ENCODE data around the gene PLA2G5. TPM values are rescaled to one million over a fixed set of nuclear protein-coding genes. Genes with fewer than 3 reads are reported as not detected.

The PLA2G5 gene
- total and polyA plus RNA-seq, 2 of the 4 experiments (the other 2 are of a cell fraction), result not detected

DNA sequence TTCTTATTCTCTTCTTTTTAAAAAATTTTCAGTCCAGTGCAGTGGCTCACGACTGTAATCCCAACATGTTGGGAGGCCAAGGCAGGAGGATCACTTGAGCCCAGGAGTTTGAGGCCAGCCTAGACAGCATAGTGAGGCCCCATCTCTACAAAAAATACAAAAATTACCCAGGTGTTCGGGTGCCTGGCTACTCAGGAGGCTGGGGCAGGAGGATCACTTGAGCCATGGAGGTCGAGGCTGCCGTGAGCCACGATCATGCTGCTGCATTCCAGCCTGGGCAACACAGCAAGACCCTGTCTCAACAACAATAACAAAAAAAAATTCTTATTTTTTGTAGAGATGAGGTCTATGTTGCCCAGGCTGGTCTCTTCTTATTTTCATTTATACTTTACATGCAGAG lies 41.5 kb downstream of the PLA2G5 start:
- dilution Hi-C loops (cut with HindIII; ENCODE audit: low sequenced_read_pairs, unreplicated experiment) (no loop called here), intact Hi-C loops (cut with micrococcal nuclease) (no loop called here), in situ Hi-C loops (cut with MboI; ENCODE audit: low sequenced_read_pairs) (no loop called here)
- Histone ChIP-seq H2BK15ac (ENCODE audit: low read depth, low read length) (no peak overlapping the region), H3K27ac (ENCODE audit: insufficient read depth, low read length) (no peak overlapping the region), H2AK5ac (ENCODE audit: low read depth, low read length) (no peak overlapping the region), H4K8ac (ENCODE audit: low read depth in 2 of 2, low read length in 2 of 2) (no peak overlapping the region), H3K56ac (ENCODE audit: extremely low read depth, insufficient read depth, low read length) (no peak overlapping the region), H3K4ac (ENCODE audit: low read depth, low read length) (no peak overlapping the region), H4K91ac (ENCODE audit: insufficient read depth, low read depth, low read length) (no peak overlapping the region), H2AK9ac (replicated peaks; ENCODE audit: low read depth, low read length, poor library complexity) (no peak overlapping the region), H3K23ac (ENCODE audit: low read depth, low read length) (no peak overlapping the region), H3K14ac (replicated peaks; ENCODE audit: low read depth, low read length) (no peak overlapping the region), H3K9me3 (ENCODE audit: control insufficient read depth, insufficient read depth, low read length) (no peaks in the 10 kb centered on the region), H4K5ac (ENCODE audit: low read depth, low read length) (no peak overlapping the region), H3K4me3 (ENCODE audit: insufficient read depth, low read depth, low read length) (no peak overlapping the region), H3K18ac (ENCODE audit: low read depth, low read length) (no peak overlapping the region), H3K4me2 (ENCODE audit: low read depth, low read length) (no peak overlapping the region), H3K9ac (ENCODE audit: low read depth, low read length) (no peak overlapping the region), H3K36me3 (ENCODE audit: control insufficient read depth, insufficient read depth, low read length) (no peaks in the 10 kb centered on the region), H4K20me1 (ENCODE audit: insufficient read depth, low read length) (no peaks in the 10 kb centered on the region), H2AFZ (replicated peaks; ENCODE audit: low read length, poor library complexity) (no peak overlapping the region), H2BK120ac (ENCODE audit: low read depth, low read length) (no peak overlapping the region), H2BK20ac (ENCODE audit: low read depth, low read length) (no peak overlapping the region), H3K27me3 (ENCODE audit: control insufficient read depth, insufficient read depth, low read length) (peaks cover 31% of the 10 kb centered on the region), H3K79me1 (ENCODE audit: low read depth in 1 of 2, low read length in 2 of 2) (no peaks in the 10 kb centered on the region), H2BK5ac (ENCODE audit: low read depth, low read length, poor library complexity, severe bottlenecking) (no peak overlapping the region), H3K4me1 (ENCODE audit: control insufficient read depth, insufficient read depth, low read length) (no peaks in the 10 kb centered on the region), H3K9me1 (ENCODE audit: insufficient read depth, low read length) (no peaks in the 10 kb centered on the region)
- BruUV-seq (replicated peaks), result no TSS peak
- ChIA-PET CTCF (no interaction called here), POLR2A (ENCODE audit: unreplicated experiment) (no interaction called here)
- no peak for DNase-seq
- no peak for ATAC-seq (ENCODE audit: low read depth)
- no peak for TF ChIP-seq FOS (IDR thresholded peaks at IDR 0.05; ENCODE audit: low read depth, low read length)
- no peak for TF ChIP-seq CEBPB (IDR thresholded peaks at IDR 0.05; ENCODE audit: low read depth, low read length)
- TF ChIP-seq CHD1 (IDR thresholded peaks at IDR 0.05; ENCODE audit: low read depth, low read length), result no peak
- TF ChIP-seq POLR2A (IDR thresholded peaks at IDR 0.05; ENCODE audit: low read depth, low read length), result no peak
- TF ChIP-seq SMC3 (IDR thresholded peaks at IDR 0.05; ENCODE audit: low read depth, low read length), result no peak
- TF ChIP-seq, protein P1, sequence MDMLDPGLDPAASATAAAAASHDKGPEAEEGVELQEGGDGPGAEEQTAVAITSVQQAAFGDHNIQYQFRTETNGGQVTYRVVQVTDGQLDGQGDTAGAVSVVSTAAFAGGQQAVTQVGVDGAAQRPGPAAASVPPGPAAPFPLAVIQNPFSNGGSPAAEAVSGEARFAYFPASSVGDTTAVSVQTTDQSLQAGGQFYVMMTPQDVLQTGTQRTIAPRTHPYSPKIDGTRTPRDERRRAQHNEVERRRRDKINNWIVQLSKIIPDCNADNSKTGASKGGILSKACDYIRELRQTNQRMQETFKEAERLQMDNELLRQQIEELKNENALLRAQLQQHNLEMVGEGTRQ (IDR thresholded peaks at IDR 0.05; ENCODE audit: low read depth, low read length), result no peak
- WGBS, 2 experiments (ENCODE audit: extremely low coverage in 2 of 2, insufficient read length in 1 of 2), result 83% methylated on average over 1 of the region's 5 CpGs; no CpG with 5 or more reads in 1 of the 2 experiments

Measured in IMR-90 (cell line).